ENCODE results near the gene NLN.

DNA sequence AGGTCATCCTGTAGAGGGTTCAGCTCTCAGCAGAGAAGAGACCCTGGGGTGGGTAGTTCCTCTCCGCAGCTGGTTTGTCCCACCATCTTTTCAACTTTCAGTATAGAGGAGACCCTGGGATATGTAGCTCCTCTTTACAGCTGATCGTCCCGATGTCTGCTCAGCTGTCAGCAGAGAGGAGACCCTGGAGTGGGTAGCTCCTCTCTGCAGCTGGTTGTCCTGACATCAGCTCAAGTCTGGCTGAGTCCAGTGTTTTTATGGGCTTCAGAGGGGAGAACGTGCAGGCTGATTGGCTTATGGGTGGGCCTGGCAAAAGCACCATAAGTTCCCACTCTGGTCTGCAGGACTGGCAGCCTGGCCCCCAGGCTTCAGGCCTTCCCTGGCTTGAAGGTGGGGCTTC, 80.8 kb downstream of the NLN start:
- no peak for TF ChIP-seq RAD21 (IDR thresholded peaks at IDR 0.05; ENCODE audit: low read length)
- TF ChIP-seq CTCF (conservative IDR thresholded peaks at IDR 0.05; ENCODE audit: low read depth, low read length) = no peak
- TF ChIP-seq POLR2A (IDR thresholded peaks at IDR 0.05; ENCODE audit: low read depth, low read length) = no peak
